SU-DHL-6 (cell line): ENCODE results near the gene HSDL1.

Experiments used
- EZH2phosphoT487 ChIP-seq: fragments of 200-600 bp; sonication (generic), shearing (Covaris generic); conservative IDR thresholded peaks from 2 replicates; pipeline ENCODE4 v1.6.1; 2018; ENCODE audit warnings: mild to moderate bottlenecking, antibody characterized with exemption, low read length, moderate library complexity, mixed read lengths
- TF ChIP-seq, protein P1 (sequence below): fragments of 200-600 bp; sonication (generic); IDR thresholded peaks from one replicate; pipeline ENCODE4 v1.5.1; 2017; ENCODE audit warnings: antibody characterized with exemption, mild to moderate bottlenecking, low read length, moderate library complexity; ENCODE audit not compliant: insufficient read depth, poor library complexity, severe bottlenecking

DNA sequence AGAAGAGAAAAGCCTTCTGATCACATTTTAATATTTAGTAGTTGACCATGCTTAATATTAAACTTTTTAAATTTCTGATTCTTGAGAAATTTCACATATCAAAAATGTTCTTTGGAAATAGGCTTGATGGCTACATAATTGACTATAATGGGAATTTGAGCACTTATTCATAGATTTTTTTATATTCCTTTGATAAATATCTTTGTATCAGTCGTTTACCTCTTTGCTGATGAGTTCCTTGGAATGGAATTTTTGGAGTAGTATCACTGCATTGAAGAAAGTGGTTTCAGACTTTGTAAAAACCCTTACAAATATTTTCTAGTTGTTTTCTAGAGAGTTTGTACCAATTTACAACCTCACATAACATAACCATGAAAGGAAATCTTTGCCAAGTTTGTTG is 14.8 kb upstream of the HSDL1 start:
- TF ChIP-seq, protein P1, sequence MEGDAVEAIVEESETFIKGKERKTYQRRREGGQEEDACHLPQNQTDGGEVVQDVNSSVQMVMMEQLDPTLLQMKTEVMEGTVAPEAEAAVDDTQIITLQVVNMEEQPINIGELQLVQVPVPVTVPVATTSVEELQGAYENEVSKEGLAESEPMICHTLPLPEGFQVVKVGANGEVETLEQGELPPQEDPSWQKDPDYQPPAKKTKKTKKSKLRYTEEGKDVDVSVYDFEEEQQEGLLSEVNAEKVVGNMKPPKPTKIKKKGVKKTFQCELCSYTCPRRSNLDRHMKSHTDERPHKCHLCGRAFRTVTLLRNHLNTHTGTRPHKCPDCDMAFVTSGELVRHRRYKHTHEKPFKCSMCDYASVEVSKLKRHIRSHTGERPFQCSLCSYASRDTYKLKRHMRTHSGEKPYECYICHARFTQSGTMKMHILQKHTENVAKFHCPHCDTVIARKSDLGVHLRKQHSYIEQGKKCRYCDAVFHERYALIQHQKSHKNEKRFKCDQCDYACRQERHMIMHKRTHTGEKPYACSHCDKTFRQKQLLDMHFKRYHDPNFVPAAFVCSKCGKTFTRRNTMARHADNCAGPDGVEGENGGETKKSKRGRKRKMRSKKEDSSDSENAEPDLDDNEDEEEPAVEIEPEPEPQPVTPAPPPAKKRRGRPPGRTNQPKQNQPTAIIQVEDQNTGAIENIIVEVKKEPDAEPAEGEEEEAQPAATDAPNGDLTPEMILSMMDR: no peak
- TF ChIP-seq EZH2phosphoT487: no peak
